NCI-H345 (cell line): Measurements from ENCODE around the gene PTPRF.

Source experiments
- DNase-seq: peaks from one replicate; lab custom pipeline; 2025; lab: John Stamatoyannopoulos, UW

Gene PTPRF

GRCh38 chr1:43552813-43553212 is 22.1 kb downstream of the PTPRF start:
- no peak for DNase-seq

DNA sequence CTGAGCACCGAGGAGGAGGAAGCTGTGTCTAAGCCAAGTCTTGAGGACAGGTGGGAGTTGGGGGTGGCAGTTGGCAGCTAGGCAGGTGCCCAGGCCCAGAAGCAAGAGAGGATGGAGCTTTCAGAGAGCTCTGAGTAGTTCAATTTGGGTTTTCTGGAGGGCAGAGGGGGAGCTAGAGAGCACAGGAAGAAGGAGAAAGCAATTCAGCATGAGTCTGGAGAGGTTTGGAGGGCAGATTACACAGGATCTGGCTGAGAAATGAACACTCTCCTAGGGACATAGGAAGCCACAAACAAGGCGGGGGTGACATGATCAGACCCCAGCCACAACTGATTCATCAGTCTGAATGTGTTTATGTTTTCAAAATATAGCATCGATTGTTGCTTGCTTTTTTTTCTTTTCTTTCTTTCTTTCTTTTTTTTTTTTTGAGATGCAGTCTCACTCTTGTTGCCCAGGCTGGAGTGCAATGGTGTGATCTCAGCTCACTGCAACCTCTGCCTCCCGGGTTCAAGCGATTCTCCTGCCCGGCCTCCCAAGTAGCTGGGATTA is 23.8 kb downstream of the PTPRF start:
- DNase-seq = no peak

DNA sequence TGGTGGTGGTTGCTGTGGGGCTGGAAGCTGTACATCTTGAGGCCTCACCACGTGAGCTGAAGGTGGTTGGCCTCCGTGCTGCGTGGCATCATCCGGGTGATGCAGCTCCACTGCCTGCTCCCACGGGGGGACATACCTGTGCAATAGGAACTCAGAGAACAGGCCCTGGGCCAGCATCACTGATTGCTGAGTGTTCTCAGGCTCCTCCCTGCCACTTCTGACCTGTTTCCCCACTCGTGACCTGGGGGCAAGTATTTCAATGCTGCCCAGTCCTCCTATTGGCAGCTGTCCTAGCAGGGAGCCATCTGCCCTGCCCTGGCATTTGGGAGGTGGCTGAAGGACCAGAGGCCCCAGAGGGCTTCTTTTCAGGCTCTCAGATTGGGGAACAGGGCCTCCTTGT is 26.1 kb downstream of the PTPRF start:
- DNase-seq = no peak

- DNase-seq = no peak
These were observed 27.1 kb downstream of the PTPRF start for GRCh38 chr1:43557744-43558245.

GRCh38 chr1:43558346-43558841 is 27.7 kb downstream of the PTPRF start:
- no peak for DNase-seq

GRCh38 chr1:43559714-43560113 is 29.0 kb downstream of the PTPRF start:
- no peak for DNase-seq

DNA sequence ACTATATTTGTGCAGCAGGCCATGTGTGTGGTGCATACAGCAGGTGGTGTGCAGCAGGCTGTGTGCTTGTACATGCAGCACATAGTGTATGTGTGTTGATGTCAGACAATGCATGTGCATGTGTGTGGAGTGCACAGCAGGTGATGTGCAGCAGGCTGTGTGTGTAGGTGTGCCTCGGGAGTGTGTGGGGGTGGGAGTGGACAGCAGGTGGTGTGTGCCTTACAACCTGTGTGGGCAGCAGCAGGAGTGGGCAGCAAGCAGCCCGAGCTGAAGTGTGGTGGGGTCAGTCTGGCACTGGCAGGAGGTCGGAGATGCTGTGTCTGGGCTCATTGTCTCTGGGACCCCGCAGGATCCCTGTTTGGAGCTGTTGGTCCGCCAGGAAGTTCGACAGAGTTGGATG is 29.6 kb downstream of the PTPRF start:
- no peak for DNase-seq

GRCh38 chr1:43563876-43564539 is 33.3 kb downstream of the PTPRF start:
- DNase-seq = no peak

DNA sequence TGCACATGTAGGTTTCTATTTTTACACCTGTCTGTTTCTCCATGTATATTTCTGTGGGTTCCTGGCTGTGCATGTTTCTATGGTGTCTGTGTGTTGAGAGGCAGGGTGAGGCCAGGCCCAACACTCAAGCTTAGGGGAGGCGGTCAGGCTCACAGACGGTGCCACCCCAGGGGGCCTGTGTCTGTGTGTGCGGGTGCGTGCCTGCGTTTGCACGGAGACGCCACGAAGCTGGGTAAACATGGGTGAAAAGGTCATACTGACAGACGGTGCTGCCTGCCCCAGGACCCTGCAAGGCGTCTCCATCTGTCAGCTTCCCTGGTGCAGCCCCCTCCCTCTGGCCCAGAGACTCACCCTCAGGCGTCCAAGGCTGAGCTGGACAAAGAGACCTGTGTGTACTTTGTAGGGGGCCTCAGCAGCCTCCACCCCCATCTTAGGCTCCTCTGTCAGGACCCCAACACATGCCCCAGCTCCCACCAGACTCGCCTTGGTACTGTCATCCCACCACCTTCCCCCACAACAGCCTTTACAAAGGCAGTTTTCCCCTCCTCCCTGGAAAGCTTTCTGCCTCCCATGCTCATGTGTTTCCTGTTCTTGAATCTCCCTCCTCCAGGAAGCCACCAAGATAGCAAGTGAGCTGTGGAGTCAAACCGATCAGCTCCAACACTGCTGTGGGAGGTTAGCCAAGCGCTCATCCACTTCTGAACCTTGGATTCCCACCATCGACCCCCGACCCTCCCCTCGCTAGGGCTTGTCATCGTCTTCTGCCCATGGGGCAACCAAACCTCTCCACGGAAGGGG is 34.1 kb downstream of the PTPRF start:
- DNase-seq = peak; percentile 76

GRCh38 chr1:43565600-43566360 is 35.1 kb downstream of the PTPRF start:
- no peak for DNase-seq

DNA sequence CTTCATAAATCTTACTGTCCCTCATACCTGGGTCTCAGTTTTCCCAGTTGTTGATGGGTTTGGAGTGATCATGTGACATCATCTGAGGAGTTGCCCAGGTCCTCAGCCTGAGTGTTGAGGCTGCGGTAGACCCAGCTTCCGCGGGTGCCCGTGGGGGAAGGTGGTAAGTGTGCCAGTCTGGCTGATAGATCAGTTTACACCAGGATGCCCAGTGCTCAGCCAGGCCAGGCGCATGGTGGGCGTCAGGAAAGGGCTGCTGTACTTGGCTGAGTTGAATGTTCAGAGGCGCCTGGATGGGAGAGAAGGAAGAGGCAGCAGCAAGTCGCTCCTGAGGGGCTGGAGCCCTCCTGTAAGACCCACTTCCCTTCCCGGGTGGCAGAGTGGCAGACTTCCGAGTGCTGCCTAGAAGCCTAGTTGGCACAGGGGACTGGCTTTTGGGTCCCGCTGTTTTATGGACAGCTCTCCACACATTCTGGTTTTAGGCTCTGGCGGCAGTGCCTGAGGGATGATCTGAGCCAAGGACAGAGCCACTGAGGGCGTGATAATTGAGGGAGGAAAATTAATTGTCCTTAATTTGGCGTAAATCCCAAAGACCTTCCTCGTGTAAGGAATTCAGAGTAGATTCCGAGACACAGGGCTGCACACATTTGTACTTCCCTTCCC is 35.8 kb downstream of the PTPRF start:
- DNase-seq = no peak

- no peak for DNase-seq
These were observed 38.5 kb downstream of the PTPRF start for GRCh38 chr1:43569175-43569574.

GRCh38 chr1:43570277-43570676 is 39.6 kb downstream of the PTPRF start:
- no peak for DNase-seq

- DNase-seq = no peak
These were observed 40.0 kb downstream of the PTPRF start for GRCh38 chr1:43570715-43571114.

GRCh38 chr1:43572084-43572483 is 41.4 kb downstream of the PTPRF start:
- no peak for DNase-seq

GRCh38 chr1:43572538-43572937 is 41.9 kb downstream of the PTPRF start:
- no peak for DNase-seq

GRCh38 chr1:43573066-43573800 is 42.5 kb downstream of the PTPRF start:
- DNase-seq = no peak

- DNase-seq = no peak
These were observed 45.8 kb downstream of the PTPRF start for GRCh38 chr1:43576521-43576920.

GRCh38 chr1:43577655-43578542 is 47.2 kb downstream of the PTPRF start:
- DNase-seq = no peak

GRCh38 chr1:43580039-43580438 is 49.4 kb downstream of the PTPRF start:
- DNase-seq = no peak
